ENCODE results near the gene ALDH1L1.

The ALDH1L1 gene

GRCh38 chr3:126147932-126148683, 32.3 kb downstream of the ALDH1L1 start:
- TF ChIP-seq CTCF (IDR thresholded peaks at IDR 0.05; ENCODE audit: low read depth, low read length, missing control alignments) = no peak
- in situ Hi-C loops (cut with HindIII; ENCODE audit: low pct_ligation_motif_present, low sequenced_read_pairs) = no loop called here
- H3K36me3 ChIP-seq (replicated peaks) = no peaks in the 10 kb centered on the region

GRCh38 chr3:126147147-126147931, 33.0 kb downstream of the ALDH1L1 start:
- Histone ChIP-seq H3K27me3 (replicated peaks) (no peaks in the 10 kb centered on the region), H3K27ac (no peak overlapping the region), H3K36me3 (replicated peaks) (no peaks in the 10 kb centered on the region), H3K4me3 (ENCODE audit: low read depth, low read length) (no peak overlapping the region)
- TF ChIP-seq CTCF (IDR thresholded peaks at IDR 0.05; ENCODE audit: low read depth, low read length, missing control alignments) = no peak
- no peak for DNase-seq
- in situ Hi-C loops (cut with HindIII; ENCODE audit: low pct_ligation_motif_present, low sequenced_read_pairs) = no loop called here

More at GRCh38 chr3:126147932-126148683, 32.3 kb downstream of the ALDH1L1 start:
- H3K27ac ChIP-seq = no peak overlapping the region
- no peaks in the 10 kb centered on the region for H3K27me3 ChIP-seq (replicated peaks)
- H3K4me3 ChIP-seq (ENCODE audit: low read depth, low read length) = no peak overlapping the region
- no peak for DNase-seq

GRCh38 chr3:126146525-126147146, 33.8 kb downstream of the ALDH1L1 start:
- H3K27ac ChIP-seq = no peak overlapping the region
- in situ Hi-C loops (cut with HindIII; ENCODE audit: low pct_ligation_motif_present, low sequenced_read_pairs) = no loop called here
- H3K27me3 ChIP-seq (replicated peaks) = no peaks in the 10 kb centered on the region
- H3K4me3 ChIP-seq (ENCODE audit: low read depth, low read length) = no peak overlapping the region
- DNase-seq = no peak
- TF ChIP-seq CTCF (IDR thresholded peaks at IDR 0.05; ENCODE audit: low read depth, low read length, missing control alignments) = no peak
- no peaks in the 10 kb centered on the region for H3K36me3 ChIP-seq (replicated peaks)

- Histone ChIP-seq H3K27ac (no peak overlapping the region), H3K4me3 (ENCODE audit: low read depth, low read length) (no peak overlapping the region), H3K36me3 (replicated peaks) (no peaks in the 10 kb centered on the region), H3K27me3 (replicated peaks) (no peaks in the 10 kb centered on the region)
- in situ Hi-C loops (cut with HindIII; ENCODE audit: low pct_ligation_motif_present, low sequenced_read_pairs) = no loop called here
- no peak for TF ChIP-seq CTCF (IDR thresholded peaks at IDR 0.05; ENCODE audit: low read depth, low read length, missing control alignments)
- DNase-seq = no peak
Measured at GRCh38 chr3:126146034-126146433, 34.4 kb downstream of the ALDH1L1 start.

GRCh38 chr3:126142652-126143051, 37.7 kb downstream of the ALDH1L1 start:
- H3K36me3 ChIP-seq (replicated peaks) = no peaks in the 10 kb centered on the region
- H3K4me3 ChIP-seq (ENCODE audit: low read depth, low read length) = no peak overlapping the region
- in situ Hi-C loops (cut with HindIII; ENCODE audit: low pct_ligation_motif_present, low sequenced_read_pairs) = no loop called here
- H3K27ac ChIP-seq = no peak overlapping the region
- no peak for DNase-seq
- no peak for TF ChIP-seq CTCF (IDR thresholded peaks at IDR 0.05; ENCODE audit: low read depth, low read length, missing control alignments)
- peaks cover 3% of the 10 kb centered on the region for H3K27me3 ChIP-seq (replicated peaks)

Data from brain microvascular endothelial cell (primary cell).